Activated CD4-positive, alpha-beta T cell treated with anti-CD3 and anti-CD28 coated beads, Interleukin-2, amount 10 ng/mL, durations not matched to agents 24 days and 14 days (primary cell): ENCODE measurements around the gene DHX32. TPM values are rescaled to one million over a fixed set of nuclear protein-coding genes. Genes with fewer than 3 reads are reported as not detected.
"Not testable (repeated sequence)": the region's sequence is repeated elsewhere in the genome, so short reads cannot be mapped to it uniquely, and the experiment has no call there.

Experiments
- DNase-seq: peaks from one replicate; pipeline ENCODE4 v3.0.0; 2022
- H3K27ac Mint-ChIP-seq: one replicate; pipeline ENCODE4 v1.8.0; 2022; ENCODE audit warnings: mild to moderate bottlenecking, mixed read lengths
- H3K27me3 Mint-ChIP-seq: one replicate; pipeline ENCODE4 v1.8.0; 2022; ENCODE audit warnings: mixed read lengths
- H3K36me3 Mint-ChIP-seq: one replicate; pipeline ENCODE4 v1.8.0; 2022; ENCODE audit warnings: low read depth, mild to moderate bottlenecking, mixed read lengths
- H3K4me1 Mint-ChIP-seq: one replicate; pipeline ENCODE4 v1.8.0; 2021; ENCODE audit warnings: mixed read lengths
- H3K4me3 Mint-ChIP-seq: one replicate; pipeline ENCODE4 v1.8.0; 2022; ENCODE audit warnings: mild to moderate bottlenecking, moderate library complexity, mixed read lengths
- H3K9me3 Mint-ChIP-seq: one replicate; pipeline ENCODE4 v1.8.0; 2021; ENCODE audit warnings: mixed read lengths
- intact Hi-C: fragments of 100-400 bp; cut with micrococcal nuclease; formaldehyde crosslinking; loops from one replicate; pipeline ENCODE4 v1.15.1; 2023
- total RNA-seq: library from RNA; stranded (reverse); gene quantifications from 2 replicates; pipeline ENCODE4 v1.2.3, GENCODE V29; 2022

The DHX32 gene
- total RNA-seq, 1 donor from 2014 or later, result 14.0 TPM

GRCh38 chr10:125907598-125907997 is 26.5 kb upstream of the DHX32 start:
- H3K4me1 Mint-ChIP-seq, intact Hi-C loops, H3K4me3 Mint-ChIP-seq, H3K27me3 Mint-ChIP-seq, H3K27ac Mint-ChIP-seq, H3K9me3 Mint-ChIP-seq, DNase-seq, H3K36me3 Mint-ChIP-seq: not testable (repeated sequence)

- DNase-seq, intact Hi-C loops, H3K36me3 Mint-ChIP-seq, H3K9me3 Mint-ChIP-seq, H3K4me3 Mint-ChIP-seq, H3K27ac Mint-ChIP-seq, H3K27me3 Mint-ChIP-seq, H3K4me1 Mint-ChIP-seq: not testable (repeated sequence)
These were observed 24.2 kb upstream of the DHX32 start for GRCh38 chr10:125905069-125905994.

DNA sequence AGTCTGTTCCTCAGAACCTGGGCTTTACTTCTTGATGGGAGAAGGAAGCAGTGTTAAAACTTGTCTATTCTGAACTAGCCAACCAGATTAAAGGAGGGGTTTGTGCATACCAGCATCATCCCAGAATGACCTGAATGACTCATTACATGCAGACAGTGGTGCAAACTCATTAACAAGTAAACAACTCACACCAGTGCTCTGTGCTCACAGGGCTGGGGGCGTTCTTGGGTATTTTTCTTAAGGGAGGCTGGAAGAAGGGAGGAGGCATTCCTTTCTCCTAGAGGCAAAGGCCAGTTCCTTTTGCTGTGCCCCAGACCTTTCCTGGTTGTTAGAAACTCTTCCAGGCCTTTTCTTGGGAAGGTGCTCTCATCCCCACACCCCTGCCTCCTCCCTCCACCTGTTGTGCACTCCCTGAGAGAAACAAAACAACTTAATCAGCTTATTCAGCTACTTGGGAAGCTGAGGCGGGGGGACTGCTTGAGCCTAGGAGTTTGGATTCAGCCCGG is 22.1 kb upstream of the DHX32 start:
- DNase-seq, H3K4me1 Mint-ChIP-seq, intact Hi-C loops, H3K27ac Mint-ChIP-seq, H3K27me3 Mint-ChIP-seq, H3K36me3 Mint-ChIP-seq, H3K4me3 Mint-ChIP-seq, H3K9me3 Mint-ChIP-seq: not testable (repeated sequence)

DNA sequence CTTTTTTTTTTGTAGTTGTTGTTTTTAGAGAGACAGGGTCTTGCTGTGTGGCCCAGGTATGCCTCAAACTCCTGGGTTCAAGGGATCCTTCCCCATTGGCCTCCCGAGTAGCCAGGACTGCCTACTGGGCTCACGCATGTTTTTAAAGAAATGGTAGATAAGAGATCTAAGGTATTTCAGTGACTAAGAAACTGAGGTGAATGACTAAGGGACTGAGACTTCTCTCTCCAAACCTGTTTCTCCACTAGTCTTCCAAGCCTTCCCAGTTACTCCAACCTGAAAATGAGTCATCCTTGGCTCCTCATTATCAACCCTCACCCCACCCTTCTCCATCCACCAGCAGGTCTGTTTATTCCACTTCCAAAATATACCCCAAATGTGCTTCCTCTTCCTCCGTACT is 19.9 kb upstream of the DHX32 start:
- H3K27me3 Mint-ChIP-seq, result peaks cover 14% of the 10 kb centered on the region
- H3K36me3 Mint-ChIP-seq, H3K4me1 Mint-ChIP-seq, H3K9me3 Mint-ChIP-seq, DNase-seq, H3K4me3 Mint-ChIP-seq, H3K27ac Mint-ChIP-seq, intact Hi-C loops: not testable (repeated sequence)

DNA sequence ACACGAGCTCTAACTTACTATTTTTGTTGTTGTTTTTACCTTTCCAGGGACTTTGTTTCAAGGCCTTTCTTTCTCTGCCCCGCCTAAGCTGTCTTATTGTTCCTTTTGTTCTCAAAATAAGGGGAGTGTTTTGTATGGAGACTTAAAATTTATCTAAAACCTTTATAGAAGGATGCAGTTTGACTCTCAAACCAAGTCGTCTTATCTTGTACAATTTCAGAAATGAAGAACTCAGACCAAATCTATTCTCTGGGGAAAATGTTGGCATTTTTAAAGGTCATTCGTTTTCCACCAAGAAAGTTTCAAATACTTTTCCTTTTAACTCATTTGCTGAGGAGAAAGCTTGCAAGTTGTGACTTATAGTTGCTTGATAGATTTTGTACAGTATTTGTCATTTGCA is 16.2 kb upstream of the DHX32 start:
- not testable (repeated sequence) for DNase-seq, H3K27ac Mint-ChIP-seq, H3K9me3 Mint-ChIP-seq, H3K36me3 Mint-ChIP-seq
- H3K27me3 Mint-ChIP-seq, result peaks cover 24% of the 10 kb centered on the region
- peaks cover 17% of the 10 kb centered on the region for H3K4me1 Mint-ChIP-seq
- H3K4me3 Mint-ChIP-seq, result peak overlapping the region; percentile 87
- intact Hi-C loops, result loop anchor here (2.0 kb wide), 2 partner anchors 75 to 179 kb away; partner anchors contain the start of genes BCCIP, EDRF1 and UROS

DNA sequence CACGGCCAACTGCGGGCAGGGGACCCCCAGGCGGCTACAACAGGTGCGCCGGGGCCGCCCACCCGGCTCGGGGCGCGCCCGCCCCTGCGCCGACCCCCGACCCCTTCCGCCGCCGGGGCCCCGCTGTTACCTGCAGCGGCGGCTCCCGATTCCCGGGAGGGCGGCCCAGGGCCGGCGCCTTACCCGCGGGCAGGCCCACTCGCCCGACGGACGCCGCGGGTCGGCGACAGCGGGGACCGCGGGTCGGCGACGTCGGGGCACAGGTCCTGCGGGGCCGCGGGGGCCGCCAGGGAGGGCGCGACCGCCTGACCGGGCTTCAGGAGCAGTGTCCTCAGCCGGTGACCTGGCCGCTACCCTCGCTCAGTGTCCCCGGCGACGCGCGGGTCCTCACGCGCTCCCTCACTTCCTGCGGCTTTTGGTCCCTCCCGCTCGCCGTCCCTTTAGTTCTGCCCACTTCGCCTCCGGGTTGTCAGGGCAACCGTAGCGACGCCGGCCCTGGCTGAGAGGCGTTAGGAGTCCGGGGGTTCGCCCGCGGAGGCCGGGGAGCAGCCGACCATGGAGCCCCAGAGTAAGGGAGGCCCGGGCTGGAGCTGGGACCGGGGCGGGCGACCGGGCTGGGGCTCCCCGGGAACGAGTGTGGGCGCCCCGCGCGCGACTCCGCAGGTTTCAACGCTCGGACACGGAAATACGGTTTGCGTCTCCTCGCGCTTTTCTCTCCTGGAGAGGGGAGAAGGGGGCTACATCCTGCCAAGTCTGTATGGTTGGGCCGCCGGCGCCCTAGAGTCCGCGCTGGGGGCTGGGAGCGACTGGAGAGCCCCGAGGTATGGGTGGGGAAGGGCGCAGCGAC is 15.2 kb upstream of the DHX32 start, which contains the start of gene FANK1:
FANK1 (plus strand) TSS at position 477 of the 847 bp plus-strand sequence; CDS start at position 556, 79 bp downstream.
- peak; percentile 95 for DNase-seq
- Mint-ChIP-seq H3K27me3 (peaks cover 24% of the 10 kb centered on the region), H3K27ac (peak within 1 kb of the TSS; percentile 70), H3K4me1 (peaks cover 17% of the 10 kb centered on the region), H3K4me3 (peak within 1 kb of the TSS; percentile 87)
- intact Hi-C loops, result loop anchor here (2.0 kb wide), 2 partner anchors 74 to 178 kb away; partner anchors contain the start of genes BCCIP, EDRF1 and UROS
- H3K36me3 Mint-ChIP-seq, H3K9me3 Mint-ChIP-seq: not testable (repeated sequence)

GRCh38 chr10:125895130-125896087 is 14.3 kb upstream of the DHX32 start:
- peak overlapping the region; percentile 70 for H3K27ac Mint-ChIP-seq
- peaks cover 24% of the 10 kb centered on the region for H3K27me3 Mint-ChIP-seq
- peak; percentile 79 for DNase-seq
- intact Hi-C loops, result loop anchor here (2.0 kb wide), 2 partner anchors 73 to 177 kb away; partner anchors contain the start of genes BCCIP, EDRF1 and UROS
- H3K4me1 Mint-ChIP-seq, result peaks cover 17% of the 10 kb centered on the region
- H3K36me3 Mint-ChIP-seq, H3K9me3 Mint-ChIP-seq: not testable (repeated sequence)
- peak overlapping the region; percentile 83 for H3K4me3 Mint-ChIP-seq

DNA sequence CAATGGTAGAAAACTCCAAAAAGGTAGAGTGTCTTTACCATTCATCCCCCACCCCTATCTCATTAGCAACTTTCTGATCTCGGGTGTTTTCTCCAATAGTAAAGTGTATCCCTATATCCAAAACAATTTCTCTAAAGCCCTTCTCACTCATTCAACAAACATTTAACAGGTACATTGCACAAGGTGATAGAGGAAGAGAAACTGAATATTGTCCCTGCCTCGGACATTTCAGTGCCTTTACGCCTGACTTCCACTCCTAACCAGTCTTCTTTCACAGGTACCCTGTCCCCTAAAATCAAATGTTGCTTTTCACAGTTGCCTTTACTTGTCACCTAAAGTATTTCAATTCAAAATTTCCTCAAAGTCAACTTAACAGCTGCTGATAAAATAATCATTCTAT is 13.1 kb upstream of the DHX32 start:
- DNase-seq, intact Hi-C loops, H3K9me3 Mint-ChIP-seq, H3K27ac Mint-ChIP-seq, H3K36me3 Mint-ChIP-seq, H3K4me3 Mint-ChIP-seq: not testable (repeated sequence)
- Mint-ChIP-seq H3K4me1 (peaks cover 17% of the 10 kb centered on the region), H3K27me3 (peaks cover 22% of the 10 kb centered on the region)

- H3K4me3 Mint-ChIP-seq, H3K36me3 Mint-ChIP-seq, H3K27ac Mint-ChIP-seq, H3K9me3 Mint-ChIP-seq, intact Hi-C loops, DNase-seq: not testable (repeated sequence)
- Mint-ChIP-seq H3K27me3 (peaks cover 18% of the 10 kb centered on the region), H3K4me1 (peaks cover 17% of the 10 kb centered on the region)
These were observed 11.3 kb upstream of the DHX32 start for GRCh38 chr10:125892402-125892801.

DNA sequence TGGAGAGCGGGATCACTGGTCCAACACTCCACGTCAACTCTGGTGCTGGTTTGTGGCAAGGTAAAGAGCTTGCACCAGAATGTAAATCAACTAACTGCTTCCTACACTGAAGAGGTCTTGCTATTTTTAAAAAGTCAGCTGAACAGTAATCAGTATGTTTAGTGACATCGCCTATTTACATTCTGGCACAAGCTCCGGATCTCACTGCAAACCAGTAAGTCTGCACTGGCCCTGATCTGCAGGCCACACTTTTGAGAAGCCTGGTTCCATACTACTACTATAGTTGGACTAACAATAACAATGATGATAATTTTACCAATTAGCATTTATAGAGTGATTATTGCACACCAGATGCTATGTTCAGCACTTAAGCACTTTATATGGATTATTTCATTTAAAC is 8.3 kb upstream of the DHX32 start:
- H3K27me3 Mint-ChIP-seq, H3K9me3 Mint-ChIP-seq, H3K4me1 Mint-ChIP-seq, DNase-seq, H3K36me3 Mint-ChIP-seq, H3K4me3 Mint-ChIP-seq, H3K27ac Mint-ChIP-seq, intact Hi-C loops: not testable (repeated sequence)

DNA sequence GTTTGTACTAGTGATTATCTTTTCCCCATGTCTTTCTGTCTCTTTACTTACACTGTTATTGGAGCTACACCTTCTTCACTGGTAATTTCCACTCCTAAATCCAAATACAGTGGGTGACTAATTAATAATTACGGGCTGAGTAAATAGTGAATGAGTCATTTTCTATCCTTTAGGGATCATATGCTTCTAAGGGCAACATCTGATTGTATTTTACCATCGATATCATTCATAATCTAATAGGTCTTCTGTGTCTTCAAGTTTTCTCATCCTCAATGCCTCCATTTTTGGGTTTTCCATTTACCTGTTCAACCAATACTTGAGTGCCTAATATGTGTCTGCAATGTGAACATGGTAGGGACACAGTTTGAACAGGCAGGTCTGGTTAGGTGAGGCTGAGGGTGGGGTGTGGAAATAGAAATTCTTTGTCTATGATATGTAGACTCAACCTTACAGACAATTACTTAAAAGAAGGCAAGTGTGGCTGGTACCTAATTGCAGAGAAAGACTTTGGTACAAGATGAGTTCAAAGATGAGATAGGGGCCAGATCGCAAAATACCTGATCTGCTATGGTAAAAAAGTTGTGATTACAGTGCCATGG is 5.9 kb upstream of the DHX32 start:
- H3K4me1 Mint-ChIP-seq, result no peaks in the 10 kb centered on the region
- intact Hi-C loops, result no loop called here
- no peaks in the 10 kb centered on the region for H3K9me3 Mint-ChIP-seq
- no peaks in the 10 kb centered on the region for H3K27me3 Mint-ChIP-seq
- no peaks in the 10 kb centered on the region for H3K36me3 Mint-ChIP-seq
- no peak for DNase-seq
- no peak overlapping the region for H3K4me3 Mint-ChIP-seq
- H3K27ac Mint-ChIP-seq, result no peak overlapping the region

- H3K4me3 Mint-ChIP-seq, result no peak overlapping the region
- peak overlapping the region; percentile 40 for H3K27ac Mint-ChIP-seq
- H3K9me3 Mint-ChIP-seq, result no peaks in the 10 kb centered on the region
- no peak for DNase-seq
- H3K36me3 Mint-ChIP-seq, result peaks cover 6% of the 10 kb centered on the region
- H3K27me3 Mint-ChIP-seq, result no peaks in the 10 kb centered on the region
- no peaks in the 10 kb centered on the region for H3K4me1 Mint-ChIP-seq
- intact Hi-C loops, result no loop called here
These were observed 2.1 kb upstream of the DHX32 start for GRCh38 chr10:125883211-125883610.
